ENCODE data around the gene HNRNPA0. TPM values are rescaled to one million over a fixed set of nuclear protein-coding genes. Genes with fewer than 3 reads are reported as not detected.

Gene HNRNPA0
- total and polyA plus RNA-seq, 8 donors: 1.2 to 29.7 (median 17.4) TPM

GRCh38 chr5:137735555-137736284 lies 18.4 kb downstream of the HNRNPA0 start, which contains the start of gene KLHL3:
Gene KLHL3 (minus strand): TSS chr5:137736089. CDS start chr5:137735646, 443 bp downstream.
- H3K27ac ChIP-seq: peak within 1 kb of the TSS; percentile 42 to 82 (median 68)
- WGBS, 5 donors: 2 to 7% (median 3%) methylated on average over 6 to 12 of the region's 12 CpGs

GRCh38 chr5:137734962-137735554 lies 19.1 kb downstream of the HNRNPA0 start:
- Histone ChIP-seq H3K9me3 (no peaks in the 10 kb centered on the region), H3K27me3 (no peaks in the 10 kb centered on the region), H3K4me1 (peaks cover 10 to 37% (median 21%) of the 10 kb centered on the region in 4 donors), H3K4me3 (peak overlapping the region; percentile 36 to 48 (median 40)), H3K36me3 (no peaks in the 10 kb centered on the region), H3K27ac (peak overlapping the region; percentile 42 to 82 (median 68))
- DNase-seq: peak; percentile 36 to 67
- intact Hi-C loops (cut with DNase I; ENCODE audit: low total_unique reads): no loop called here
- WGBS, 5 donors: 4 to 13% (median 8%) methylated on average over 14 of the region's 14 CpGs
- TF ChIP-seq POLR2A (IDR thresholded peaks at IDR 0.05) (no peak), POLR2AphosphoS5 (IDR thresholded peaks at IDR 0.05) (no peak), EP300 (IDR thresholded peaks at IDR 0.05) (no peak)
- TF ChIP-seq, protein P1, sequence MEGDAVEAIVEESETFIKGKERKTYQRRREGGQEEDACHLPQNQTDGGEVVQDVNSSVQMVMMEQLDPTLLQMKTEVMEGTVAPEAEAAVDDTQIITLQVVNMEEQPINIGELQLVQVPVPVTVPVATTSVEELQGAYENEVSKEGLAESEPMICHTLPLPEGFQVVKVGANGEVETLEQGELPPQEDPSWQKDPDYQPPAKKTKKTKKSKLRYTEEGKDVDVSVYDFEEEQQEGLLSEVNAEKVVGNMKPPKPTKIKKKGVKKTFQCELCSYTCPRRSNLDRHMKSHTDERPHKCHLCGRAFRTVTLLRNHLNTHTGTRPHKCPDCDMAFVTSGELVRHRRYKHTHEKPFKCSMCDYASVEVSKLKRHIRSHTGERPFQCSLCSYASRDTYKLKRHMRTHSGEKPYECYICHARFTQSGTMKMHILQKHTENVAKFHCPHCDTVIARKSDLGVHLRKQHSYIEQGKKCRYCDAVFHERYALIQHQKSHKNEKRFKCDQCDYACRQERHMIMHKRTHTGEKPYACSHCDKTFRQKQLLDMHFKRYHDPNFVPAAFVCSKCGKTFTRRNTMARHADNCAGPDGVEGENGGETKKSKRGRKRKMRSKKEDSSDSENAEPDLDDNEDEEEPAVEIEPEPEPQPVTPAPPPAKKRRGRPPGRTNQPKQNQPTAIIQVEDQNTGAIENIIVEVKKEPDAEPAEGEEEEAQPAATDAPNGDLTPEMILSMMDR (IDR thresholded peaks at IDR 0.05): no peak

More at GRCh38 chr5:137735555-137736284, 18.4 kb downstream of the HNRNPA0 start, which contains the start of gene KLHL3:
- Histone ChIP-seq H3K4me3 (peak within 1 kb of the TSS; percentile 36 to 48 (median 40)), H3K27me3 (no peaks in the 10 kb centered on the region), H3K9me3 (no peaks in the 10 kb centered on the region), H3K4me1 (peaks cover 10 to 37% (median 21%) of the 10 kb centered on the region in 4 donors), H3K36me3 (no peaks in the 10 kb centered on the region)
- TF ChIP-seq, protein P1 (IDR thresholded peaks at IDR 0.05): peak in 1 of 7 experiments; percentile 8
- TF ChIP-seq EP300 (IDR thresholded peaks at IDR 0.05): no peak
- intact Hi-C loops (cut with DNase I; ENCODE audit: low total_unique reads): no loop called here
- DNase-seq: peak; percentile 46 to 79

- Histone ChIP-seq H3K4me1 (peaks cover 10 to 37% (median 21%) of the 10 kb centered on the region in 4 donors), H3K27me3 (no peaks in the 10 kb centered on the region), H3K27ac (peak overlapping the region in 2 of 5 donors; percentile 68 to 82), H3K4me3 (peak overlapping the region in 1 of 4 donors; percentile 48), H3K9me3 (no peaks in the 10 kb centered on the region), H3K36me3 (no peaks in the 10 kb centered on the region)
- WGBS, 5 donors: 67 to 84% (median 77%) methylated on average over 2 of the region's 2 CpGs
- DNase-seq: no peak
- intact Hi-C loops (cut with DNase I; ENCODE audit: low total_unique reads): no loop called here
- no peak for TF ChIP-seq EP300 (IDR thresholded peaks at IDR 0.05)
- TF ChIP-seq POLR2AphosphoS5 (IDR thresholded peaks at IDR 0.05): no peak
- no peak for TF ChIP-seq POLR2A (IDR thresholded peaks at IDR 0.05)
- TF ChIP-seq, protein P1 (IDR thresholded peaks at IDR 0.05): no peak
Measured at GRCh38 chr5:137734331-137734730, 19.8 kb downstream of the HNRNPA0 start.

DNA sequence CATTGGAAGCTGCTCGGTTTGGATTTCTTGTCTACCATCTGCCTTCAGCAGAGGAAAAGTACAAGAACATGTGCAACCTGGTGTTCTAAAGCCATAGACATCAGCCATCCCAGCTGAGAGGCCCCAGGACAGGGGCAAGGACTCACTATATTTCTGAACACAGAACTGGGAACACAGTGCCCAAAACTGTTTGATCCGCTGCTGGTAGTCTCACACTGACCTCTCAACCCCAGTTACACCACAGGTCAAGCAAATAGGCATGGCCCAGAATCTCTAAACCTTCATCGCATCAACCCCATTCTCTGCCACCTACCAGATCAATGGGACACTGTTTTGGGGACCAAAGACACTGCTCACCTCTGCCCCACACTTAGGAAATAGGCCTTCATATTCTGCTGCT lies 20.2 kb downstream of the HNRNPA0 start:
- Histone ChIP-seq H3K36me3 (no peaks in the 10 kb centered on the region), H3K27ac (no peak overlapping the region), H3K4me3 (no peak overlapping the region), H3K4me1 (peaks cover 10 to 37% (median 21%) of the 10 kb centered on the region in 4 donors), H3K9me3 (no peaks in the 10 kb centered on the region), H3K27me3 (no peaks in the 10 kb centered on the region)
- TF ChIP-seq, protein P1 (IDR thresholded peaks at IDR 0.05): no peak
- TF ChIP-seq POLR2AphosphoS5 (IDR thresholded peaks at IDR 0.05): no peak
- TF ChIP-seq EP300 (IDR thresholded peaks at IDR 0.05): no peak
- no peak for TF ChIP-seq POLR2A (IDR thresholded peaks at IDR 0.05)
- intact Hi-C loops (cut with DNase I; ENCODE audit: low total_unique reads): no loop called here
- DNase-seq: no peak
- 89 to 93% (median 89%) methylated on average over 3 of the region's 3 CpGs for WGBS, 5 donors
